Caco-2 (cell line): ENCODE results near the gene LUZP1. TPM values are rescaled to one million over a fixed set of nuclear protein-coding genes. Genes with fewer than 3 reads are reported as not detected.
A peak's percentile ranks its signal among the peaks of the same experiment; 100 is the strongest.

ENCODE experiments used
- BruUV-seq: library from RNA; stranded (reverse); fragments of 400-500 nt; replicated peaks from 2 replicates; lab custom pipeline; 2021; lab: Mats Ljungman, UMichigan
- CTCF ChIA-PET: fragments of 300-600 bp; sonication (Branson Sonifier 250); formaldehyde crosslinking; loops from one replicate; lab custom pipeline; 2022; ENCODE audit warnings: antibody characterized with exemption; lab: Charles Lee
- POLR2A ChIA-PET: fragments of 300-600 bp; sonication (Branson Sonifier 250); formaldehyde crosslinking; loops from one replicate; lab custom pipeline; 2022; ENCODE audit warnings: antibody characterized with exemption; lab: Charles Lee
- DNase-seq, 2 experiments: peaks; one replicate each; pipeline versions ENCODE4 v3.0.0 to v3.0.0-alpha.2; 2020 to 2022
- H3K27me3 ChIP-seq: replicated peaks from 2 replicates; pipeline ENCODE4 v1.6.0; 2011; ENCODE audit warnings: low read length; ENCODE audit not compliant: control insufficient read depth, insufficient read depth
- H3K36me3 ChIP-seq: 2 replicates; pipeline ENCODE4 v1.5.1; 2011; ENCODE audit warnings: low read length; ENCODE audit not compliant: control insufficient read depth, insufficient read depth
- H3K4me1 ChIP-seq: fragments of 250-450 bp; sonication (Bioruptor Pico); 2 replicates; pipeline ENCODE4 v1.5.1; 2020; ENCODE audit warnings: mild to moderate bottlenecking
- H3K4me3 ChIP-seq: 2 replicates; pipeline ENCODE4 v1.5.1; 2011; ENCODE audit warnings: low read depth, mild to moderate bottlenecking, control low read depth, low read length
- H3K9me3 ChIP-seq: fragments of 250-450 bp; sonication (Bioruptor Pico); 2 replicates; pipeline ENCODE4 v1.5.1; 2020; ENCODE audit warnings: mild to moderate bottlenecking, moderate library complexity
- H3K27ac Mint-ChIP-seq: one replicate; pipeline ENCODE4 v1.8.0; 2022; ENCODE audit warnings: mixed read lengths; ENCODE audit not compliant: unreplicated experiment
- H3K27me3 Mint-ChIP-seq: one replicate; pipeline ENCODE4 v1.8.0; 2022; ENCODE audit warnings: mixed read lengths; ENCODE audit not compliant: insufficient read depth, unreplicated experiment
- H3K36me3 Mint-ChIP-seq: one replicate; pipeline ENCODE4 v1.8.0; 2022; ENCODE audit warnings: mild to moderate bottlenecking, mixed read lengths; ENCODE audit not compliant: insufficient read depth, unreplicated experiment
- H3K4me1 Mint-ChIP-seq: one replicate; pipeline ENCODE4 v1.8.0; 2022; ENCODE audit warnings: low read depth, mixed read lengths; ENCODE audit not compliant: unreplicated experiment
- H3K4me3 Mint-ChIP-seq: one replicate; pipeline ENCODE4 v1.8.0; 2022; ENCODE audit warnings: mild to moderate bottlenecking, moderate library complexity, mixed read lengths; ENCODE audit not compliant: unreplicated experiment
- H3K9me3 Mint-ChIP-seq: one replicate; pipeline ENCODE4 v1.8.0; 2022; ENCODE audit warnings: mixed read lengths; ENCODE audit not compliant: unreplicated experiment
- intact Hi-C: fragments of 100-400 bp; cut with micrococcal nuclease; formaldehyde crosslinking; loops from one replicate; pipeline ENCODE4 v1.10.0; 2022; ENCODE audit not compliant: unreplicated experiment
- total RNA-seq: library from RNA; stranded (reverse); gene quantifications from 2 replicates; pipeline ENCODE4 v1.2.3, GENCODE V29; 2022
- TF ChIP-seq, protein P1 (sequence below), 2 experiments: fragments of 200-600 bp in 1 of 2; IDR thresholded peaks; 1 replicate in 1 of 2; 2 replicates in 1 of 2; pipeline versions ENCODE4 v1.5.1 to v1.8.0; 2011 to 2022; ENCODE audit warnings: antibody characterized with exemption in 1 of 2, control low read depth in 1 of 2, inconsistent platforms in 1 of 2, low read depth in 1 of 2, low read length in 1 of 2, mild to moderate bottlenecking in 1 of 2, moderate library complexity in 1 of 2; ENCODE audit not compliant: insufficient read depth in 1 of 2, severe bottlenecking in 1 of 2, unreplicated experiment in 1 of 2

Gene LUZP1
- total RNA-seq, 1 experiment from 2014 or later: 20.6 TPM

DNA sequence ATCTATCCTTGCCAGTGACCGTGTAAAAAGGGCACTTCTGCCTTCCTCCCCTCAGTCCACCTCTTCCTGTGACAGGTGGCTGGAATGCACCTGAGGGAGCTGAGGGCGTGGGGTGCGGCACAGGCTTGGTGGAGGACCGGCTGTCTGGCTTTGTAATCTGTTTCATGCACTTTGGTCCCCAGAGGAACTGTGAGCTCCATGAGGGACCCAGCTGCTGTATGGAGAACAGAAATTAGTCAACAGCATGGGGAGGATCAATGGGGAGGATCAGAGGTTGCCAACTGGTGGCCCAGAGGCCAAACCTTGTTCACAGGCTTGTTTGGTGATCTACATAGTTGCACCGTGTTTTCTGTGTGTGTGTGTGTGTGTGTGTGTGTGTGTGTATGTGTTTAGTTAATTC is 19.0 kb upstream of the LUZP1 start:
- Histone ChIP-seq H3K4me1 (no peaks in the 10 kb centered on the region), H3K36me3 (no peaks in the 10 kb centered on the region), H3K4me3 (no peak overlapping the region), H3K27me3 (no peaks in the 10 kb centered on the region), H3K9me3 (no peaks in the 10 kb centered on the region)
- Mint-ChIP-seq H3K36me3 (no peaks in the 10 kb centered on the region), H3K27me3 (no peaks in the 10 kb centered on the region), H3K9me3 (no peaks in the 10 kb centered on the region), H3K4me1 (peaks cover 7% of the 10 kb centered on the region), H3K4me3 (no peak overlapping the region), H3K27ac (no peak overlapping the region)
- BruUV-seq: no TSS peak
- intact Hi-C loops: no loop called here
- ChIA-PET CTCF (interaction anchor here (0.6 to 6.0 kb wide), 3 partner anchors 77 to 290 kb away, joined by 4 to 84 read pairs (median 6); no protein-coding TSS in a partner anchor), POLR2A (no interaction called here)
- TF ChIP-seq, protein P1, sequence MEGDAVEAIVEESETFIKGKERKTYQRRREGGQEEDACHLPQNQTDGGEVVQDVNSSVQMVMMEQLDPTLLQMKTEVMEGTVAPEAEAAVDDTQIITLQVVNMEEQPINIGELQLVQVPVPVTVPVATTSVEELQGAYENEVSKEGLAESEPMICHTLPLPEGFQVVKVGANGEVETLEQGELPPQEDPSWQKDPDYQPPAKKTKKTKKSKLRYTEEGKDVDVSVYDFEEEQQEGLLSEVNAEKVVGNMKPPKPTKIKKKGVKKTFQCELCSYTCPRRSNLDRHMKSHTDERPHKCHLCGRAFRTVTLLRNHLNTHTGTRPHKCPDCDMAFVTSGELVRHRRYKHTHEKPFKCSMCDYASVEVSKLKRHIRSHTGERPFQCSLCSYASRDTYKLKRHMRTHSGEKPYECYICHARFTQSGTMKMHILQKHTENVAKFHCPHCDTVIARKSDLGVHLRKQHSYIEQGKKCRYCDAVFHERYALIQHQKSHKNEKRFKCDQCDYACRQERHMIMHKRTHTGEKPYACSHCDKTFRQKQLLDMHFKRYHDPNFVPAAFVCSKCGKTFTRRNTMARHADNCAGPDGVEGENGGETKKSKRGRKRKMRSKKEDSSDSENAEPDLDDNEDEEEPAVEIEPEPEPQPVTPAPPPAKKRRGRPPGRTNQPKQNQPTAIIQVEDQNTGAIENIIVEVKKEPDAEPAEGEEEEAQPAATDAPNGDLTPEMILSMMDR (IDR thresholded peaks at IDR 0.05; ENCODE audit: insufficient read depth in 1 of 2, low read depth in 1 of 2, low read length in 1 of 2, severe bottlenecking in 1 of 2, unreplicated experiment in 1 of 2): no peak
- peak; percentile 18 to 50 for DNase-seq

DNA sequence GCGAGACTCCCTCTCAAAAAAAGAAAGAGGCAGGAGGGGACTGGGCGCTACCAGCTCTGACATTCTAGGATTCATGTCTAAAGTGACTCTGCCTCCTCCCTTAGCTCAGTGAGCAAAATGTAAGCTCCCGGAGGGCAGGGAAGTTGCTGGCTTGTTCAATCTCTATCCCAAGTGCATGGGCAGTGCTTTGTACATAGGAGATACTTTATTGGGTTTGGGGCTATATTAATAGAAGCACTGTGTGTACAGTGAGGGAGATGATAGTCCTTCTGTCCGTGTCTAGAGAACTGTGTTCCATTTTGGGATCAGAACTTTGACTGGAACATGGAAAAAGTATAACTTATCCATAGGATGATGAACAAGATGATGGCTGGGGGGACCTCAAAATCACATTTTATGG is 16.7 kb upstream of the LUZP1 start:
- H3K27ac Mint-ChIP-seq: no peak overlapping the region
- peaks cover 7% of the 10 kb centered on the region for H3K4me1 Mint-ChIP-seq
- no peaks in the 10 kb centered on the region for H3K9me3 Mint-ChIP-seq
- Histone ChIP-seq H3K27me3 (no peaks in the 10 kb centered on the region), H3K4me1 (no peaks in the 10 kb centered on the region), H3K4me3 (no peak overlapping the region), H3K9me3 (no peaks in the 10 kb centered on the region), H3K36me3 (no peaks in the 10 kb centered on the region)
- ChIA-PET POLR2A (no interaction called here), CTCF (interaction anchor here (0.6 to 6.0 kb wide), 8 partner anchors 17 to 354 kb away, joined by 3 to 84 read pairs (median 3); partner anchors contain the start of gene LUZP1)
- intact Hi-C loops: no loop called here
- H3K4me3 Mint-ChIP-seq: no peak overlapping the region
- H3K36me3 Mint-ChIP-seq: no peaks in the 10 kb centered on the region
- TF ChIP-seq, protein P1 (IDR thresholded peaks at IDR 0.05; ENCODE audit: insufficient read depth in 1 of 2, low read depth in 1 of 2, low read length in 1 of 2, severe bottlenecking in 1 of 2, unreplicated experiment in 1 of 2): no peak
- H3K27me3 Mint-ChIP-seq: no peaks in the 10 kb centered on the region
- BruUV-seq: no TSS peak
- DNase-seq: no peak

DNA sequence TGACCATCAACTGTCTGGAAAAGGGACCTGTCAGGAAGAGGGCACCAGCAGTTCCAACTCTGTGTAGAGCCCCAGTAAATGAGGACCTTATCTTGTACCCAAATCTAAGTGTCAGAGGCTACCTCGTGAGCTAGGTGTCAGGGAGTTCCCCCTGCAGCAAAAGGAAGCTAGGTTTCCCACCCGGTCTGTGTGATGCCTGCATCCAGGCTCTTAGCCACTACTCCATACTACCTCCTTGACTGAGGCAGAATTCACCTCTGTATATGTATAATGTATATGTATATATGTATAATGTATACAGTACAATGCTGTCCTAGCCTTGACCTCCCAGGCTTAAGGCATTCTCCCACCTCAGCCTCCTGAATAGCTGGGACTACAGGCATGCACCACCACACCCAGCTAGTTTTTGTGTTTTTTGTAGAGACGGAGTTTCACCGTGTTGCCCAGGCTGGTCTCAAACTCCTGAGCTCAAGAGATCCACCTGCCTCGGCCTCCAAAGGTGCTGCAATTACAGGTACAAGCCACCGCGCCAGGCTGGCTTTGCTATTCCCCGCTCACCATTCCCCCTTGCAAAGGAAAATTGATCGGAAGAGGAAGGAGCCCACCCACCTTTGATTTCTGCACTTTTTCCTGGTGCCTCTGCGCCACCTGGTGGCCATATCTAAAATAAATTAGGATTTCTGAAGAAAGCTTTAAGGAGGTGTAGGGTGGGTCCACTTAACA is 15.7 kb upstream of the LUZP1 start:
- Histone ChIP-seq H3K9me3 (no peaks in the 10 kb centered on the region), H3K4me1 (no peaks in the 10 kb centered on the region), H3K4me3 (peak overlapping the region; percentile 23), H3K27me3 (no peaks in the 10 kb centered on the region), H3K36me3 (no peaks in the 10 kb centered on the region)
- CTCF ChIA-PET: interaction anchor here (0.6 to 6.0 kb wide), 10 partner anchors 12 to 355 kb away, joined by 3 to 84 read pairs (median 3); partner anchors contain the start of gene LUZP1
- H3K4me3 Mint-ChIP-seq: peak overlapping the region; percentile 64
- intact Hi-C loops: loop anchor here (1.0 kb wide), 2 partner anchors 86 to 208 kb away; no protein-coding TSS in a partner anchor
- peaks cover 7% of the 10 kb centered on the region for H3K4me1 Mint-ChIP-seq
- H3K27ac Mint-ChIP-seq: no peak overlapping the region
- no peaks in the 10 kb centered on the region for H3K9me3 Mint-ChIP-seq
- DNase-seq: peak in 1 of 2 experiments; percentile 45
- POLR2A ChIA-PET: no interaction called here
- H3K36me3 Mint-ChIP-seq: no peaks in the 10 kb centered on the region
- TF ChIP-seq, protein P1 (IDR thresholded peaks at IDR 0.05; ENCODE audit: insufficient read depth in 1 of 2, low read depth in 1 of 2, low read length in 1 of 2, severe bottlenecking in 1 of 2, unreplicated experiment in 1 of 2): peak; percentile 63 to 76
- H3K27me3 Mint-ChIP-seq: no peaks in the 10 kb centered on the region
- BruUV-seq: no TSS peak
